Endodermal cell (in vitro differentiated cells): ENCODE measurements around the gene TARBP2. TPM values are rescaled to one million over a fixed set of nuclear protein-coding genes. Genes with fewer than 3 reads are reported as not detected.

ENCODE experiments used
- DNase-seq: peaks from one replicate; pipeline ENCODE4 v3.0.0-alpha.2; 2017
- H3K27ac ChIP-seq: 2 replicates; pipeline ENCODE4 v1.5.1; 2013; ENCODE audit warnings: mild to moderate bottlenecking, low read depth, low read length, moderate library complexity
- H3K27me3 ChIP-seq: 2 replicates; pipeline ENCODE4 v1.6.1; 2013; ENCODE audit warnings: mild to moderate bottlenecking, low read length, moderate library complexity; ENCODE audit not compliant: insufficient read depth, control insufficient read depth, poor library complexity, severe bottlenecking
- H3K36me3 ChIP-seq: 2 replicates; pipeline ENCODE4 v1.7.0; 2013; ENCODE audit warnings: mild to moderate bottlenecking, low read length, moderate library complexity; ENCODE audit not compliant: control insufficient read depth, insufficient read depth
- H3K4me1 ChIP-seq: one replicate; pipeline ENCODE4 v1.7.0; 2013; ENCODE audit warnings: low read length; ENCODE audit not compliant: control insufficient read depth, insufficient read depth
- H3K4me3 ChIP-seq: 2 replicates; pipeline ENCODE4 v1.5.1; 2013; ENCODE audit warnings: mild to moderate bottlenecking, low read length, moderate library complexity
- H3K9ac ChIP-seq: 2 replicates; pipeline ENCODE4 v1.6.1; 2013; ENCODE audit warnings: mild to moderate bottlenecking, low read length, moderate library complexity; ENCODE audit not compliant: poor library complexity, severe bottlenecking; ENCODE audit errors: extremely low read depth
- H3K9me3 ChIP-seq: 2 replicates; pipeline ENCODE4 v1.6.1; 2013; ENCODE audit warnings: mild to moderate bottlenecking, low read length, moderate library complexity; ENCODE audit not compliant: control insufficient read depth
- H3K27ac Mint-ChIP-seq: 2 replicates; pipeline ENCODE4 v1.8.0; 2020; ENCODE audit warnings: mixed read lengths
- H3K27me3 Mint-ChIP-seq: 2 replicates; pipeline ENCODE4 v1.8.0; 2021; ENCODE audit warnings: mild to moderate bottlenecking, mixed read lengths; ENCODE audit not compliant: insufficient read depth
- H3K36me3 Mint-ChIP-seq: 2 replicates; pipeline ENCODE4 v1.8.0; 2020; ENCODE audit warnings: low read depth, mixed read lengths
- H3K4me1 Mint-ChIP-seq: 2 replicates; pipeline ENCODE4 v1.8.0; 2020; ENCODE audit warnings: mixed read lengths
- H3K4me3 Mint-ChIP-seq: 2 replicates; pipeline ENCODE4 v1.8.0; 2020; ENCODE audit warnings: mild to moderate bottlenecking, moderate library complexity, mixed read lengths
- H3K9me3 Mint-ChIP-seq: 2 replicates; pipeline ENCODE4 v1.8.0; 2020; ENCODE audit warnings: mild to moderate bottlenecking, mixed read lengths
- CTCF ChIP-seq: fragments of 200-600 bp; sonication (generic); conservative IDR thresholded peaks from 2 replicates; pipeline ENCODE4 v1.5.0; 2021; ENCODE audit warnings: antibody characterized with exemption, mild to moderate bottlenecking
- WGBS, 2 experiments: methylation state at CpG; one replicate each; pipeline versions ENCODE4 v1.1.5 to v1.1.7; 2013; ENCODE audit warnings: missing lambda C conversion rate in 2 of 2, mixed read lengths in 1 of 2; ENCODE audit not compliant: insufficient coverage in 1 of 2, insufficient read length in 1 of 2; 5-methylcytosine and 5-hydroxymethylcytosine counted together
- total RNA-seq, 2 donors: library from RNA; stranded (reverse); fragmentation: NEBNext Ultra II Directional in 1 of 2; extraction: Animal tissue kit (Norgen Biotek cat#: 25700) in 1 of 2; gene quantifications; 2 replicates in 1 of 2; 3 replicates in 1 of 2; pipeline ENCODE4 v1.2.1, GENCODE V29; 2021

The TARBP2 gene
- total RNA-seq, 2 donors from 2014 or later: 48.4 to 60.3 TPM

DNA sequence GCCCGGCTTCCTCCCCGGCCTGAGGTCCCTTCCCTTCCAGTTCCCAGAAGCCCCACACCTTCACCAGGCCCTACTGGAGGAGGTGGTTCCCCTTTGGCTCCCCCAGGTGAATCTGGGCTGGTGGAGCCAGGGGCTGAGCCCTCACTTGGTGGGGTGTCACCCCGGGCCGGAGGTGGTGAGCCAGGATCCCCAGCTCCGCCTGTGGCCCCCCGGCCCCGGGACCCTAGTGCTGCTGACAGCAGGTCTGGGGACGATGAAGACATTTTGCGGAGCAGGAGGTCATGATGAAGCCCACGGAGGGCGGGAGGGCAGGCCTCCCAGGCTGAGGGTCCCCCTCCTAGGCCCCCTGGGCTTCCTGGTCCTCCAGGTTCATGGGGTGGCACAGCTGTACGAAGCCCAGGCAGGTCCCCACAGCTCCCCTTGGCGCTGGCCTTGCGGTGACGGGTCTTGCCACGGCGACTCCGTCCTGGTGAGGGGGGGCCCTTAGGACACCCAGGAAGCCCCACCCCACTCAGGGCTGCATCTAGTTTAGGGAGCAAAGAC, 18.4 kb upstream of the TARBP2 start:
- Mint-ChIP-seq H3K4me3 (no peak overlapping the region), H3K9me3 (no peaks in the 10 kb centered on the region), H3K36me3 (peaks cover 69% of the 10 kb centered on the region), H3K4me1 (peaks cover 31% of the 10 kb centered on the region), H3K27ac (peak overlapping the region; percentile 83), H3K27me3 (no peaks in the 10 kb centered on the region)
- Histone ChIP-seq H3K27me3 (no peaks in the 10 kb centered on the region), H3K9ac (no peak overlapping the region), H3K27ac (no peak overlapping the region), H3K9me3 (no peaks in the 10 kb centered on the region), H3K4me3 (no peak overlapping the region), H3K4me1 (peaks cover 25% of the 10 kb centered on the region), H3K36me3 (peaks cover 92% of the 10 kb centered on the region)
- no peak for TF ChIP-seq CTCF
- 93 to 97% methylated on average over 18 of the region's 18 CpGs for WGBS, 2 experiments
- DNase-seq: peak; percentile 71

DNA sequence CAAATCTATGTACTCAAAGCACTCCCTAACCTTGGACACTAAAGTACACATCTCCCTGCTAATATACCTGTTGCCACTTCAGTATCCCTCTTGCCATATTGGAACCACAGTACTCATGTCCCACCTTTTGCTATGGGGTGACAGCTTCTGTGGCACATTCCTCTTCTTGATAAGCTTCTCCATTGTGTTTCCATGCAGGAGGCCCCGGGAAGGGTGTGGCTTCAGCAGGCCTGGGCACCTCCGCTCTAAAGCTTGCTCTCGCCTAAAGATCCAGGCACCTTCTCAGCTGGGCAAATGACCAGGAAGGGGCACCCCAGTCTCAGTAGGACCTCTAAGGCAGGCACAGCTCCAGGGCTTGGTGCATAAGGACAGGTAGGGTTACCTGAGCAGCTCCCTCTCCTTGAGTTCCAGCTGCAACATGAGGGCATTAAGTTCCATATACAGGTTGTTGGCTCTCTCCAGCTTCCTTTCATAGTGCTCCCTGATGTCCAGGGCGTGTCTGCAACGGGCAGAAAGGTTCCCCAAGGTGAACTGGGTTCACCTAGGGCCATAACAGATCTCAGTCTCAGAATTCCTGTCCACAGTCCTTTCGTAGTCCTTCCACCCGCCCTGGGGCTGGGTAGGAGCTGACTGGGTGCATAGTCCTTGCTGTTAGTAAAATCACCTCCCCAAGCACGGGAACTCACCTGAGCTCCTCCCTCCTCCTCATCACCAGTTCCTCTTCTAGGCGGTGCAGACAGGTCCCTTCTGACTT, 17.7 kb upstream of the TARBP2 start:
- Mint-ChIP-seq H3K27ac (peak overlapping the region; percentile 83), H3K36me3 (peaks cover 64% of the 10 kb centered on the region), H3K27me3 (no peaks in the 10 kb centered on the region), H3K9me3 (no peaks in the 10 kb centered on the region), H3K4me1 (peaks cover 31% of the 10 kb centered on the region), H3K4me3 (no peak overlapping the region)
- Histone ChIP-seq H3K9me3 (no peaks in the 10 kb centered on the region), H3K4me1 (peaks cover 25% of the 10 kb centered on the region), H3K9ac (no peak overlapping the region), H3K36me3 (peaks cover 85% of the 10 kb centered on the region), H3K4me3 (no peak overlapping the region), H3K27ac (no peak overlapping the region), H3K27me3 (no peaks in the 10 kb centered on the region)
- DNase-seq: peak; percentile 89
- WGBS, 2 experiments: 81 to 89% methylated on average over 5 to 9 of the region's 9 CpGs
- TF ChIP-seq CTCF: no peak

- H3K4me3 ChIP-seq: no peak overlapping the region
- no peaks in the 10 kb centered on the region for H3K27me3 Mint-ChIP-seq
- no peak overlapping the region for H3K9ac ChIP-seq
- no peaks in the 10 kb centered on the region for H3K9me3 ChIP-seq
- H3K27ac ChIP-seq: no peak overlapping the region
- peaks cover 31% of the 10 kb centered on the region for H3K4me1 Mint-ChIP-seq
- H3K27me3 ChIP-seq: no peaks in the 10 kb centered on the region
- 88 to 93% methylated on average over 4 of the region's 4 CpGs for WGBS, 2 experiments
- peak overlapping the region; percentile 83 for H3K27ac Mint-ChIP-seq
- H3K36me3 ChIP-seq: peaks cover 79% of the 10 kb centered on the region
- no peaks in the 10 kb centered on the region for H3K9me3 Mint-ChIP-seq
- peaks cover 59% of the 10 kb centered on the region for H3K36me3 Mint-ChIP-seq
- no peak overlapping the region for H3K4me3 Mint-ChIP-seq
- H3K4me1 ChIP-seq: peaks cover 23% of the 10 kb centered on the region
- TF ChIP-seq CTCF: no peak
- no peak for DNase-seq
Observed at GRCh38 chr12:53483979-53484377, 17.1 kb upstream of the TARBP2 start.
